ENCODE data around the gene ASB18.

The ASB18 gene

GRCh38 chr2:236240228-236240990 is 23.8 kb downstream of the ASB18 start:
- no peak for DNase-seq

- DNase-seq = no peak
These were observed 24.7 kb downstream of the ASB18 start for GRCh38 chr2:236239276-236240065.

GRCh38 chr2:236238751-236239150 is 25.5 kb downstream of the ASB18 start:
- DNase-seq = no peak

GRCh38 chr2:236237468-236238190 is 26.6 kb downstream of the ASB18 start:
- DNase-seq = no peak

- DNase-seq = no peak
These were observed 27.4 kb downstream of the ASB18 start for GRCh38 chr2:236236559-236237452.

GRCh38 chr2:236229186-236229585 is 35.0 kb downstream of the ASB18 start:
- no peak for DNase-seq

- no peak for DNase-seq
These were observed 40.5 kb downstream of the ASB18 start for GRCh38 chr2:236223675-236224074.

GRCh38 chr2:236221798-236222197 is 42.4 kb downstream of the ASB18 start:
- DNase-seq = no peak

- DNase-seq = no peak
These were observed 44.8 kb downstream of the ASB18 start for GRCh38 chr2:236219411-236219810.

- no peak for DNase-seq
These were observed 46.3 kb downstream of the ASB18 start for GRCh38 chr2:236217926-236218325.

- no peak for DNase-seq
These were observed 47.5 kb downstream of the ASB18 start for GRCh38 chr2:236216711-236217110.

- no peak for DNase-seq
These were observed 48.4 kb downstream of the ASB18 start for GRCh38 chr2:236215761-236216333.

GRCh38 chr2:236215196-236215595 is 49.0 kb downstream of the ASB18 start:
- no peak for DNase-seq

GRCh38 chr2:236214376-236214995 is 49.7 kb downstream of the ASB18 start:
- no peak for DNase-seq

GRCh38 chr2:236211296-236211695 is 52.9 kb downstream of the ASB18 start:
- DNase-seq = no peak

GRCh38 chr2:236210536-236210935 is 53.7 kb downstream of the ASB18 start:
- no peak for DNase-seq

- no peak for DNase-seq
These were observed 54.2 kb downstream of the ASB18 start for GRCh38 chr2:236209996-236210395.

GRCh38 chr2:236209535-236209934 is 54.7 kb downstream of the ASB18 start:
- no peak for DNase-seq

GRCh38 chr2:236208019-236208926 is 55.9 kb downstream of the ASB18 start:
- DNase-seq = no peak

GRCh38 chr2:236207472-236207871 is 56.7 kb downstream of the ASB18 start:
- DNase-seq = no peak

All from activated naive CD4-positive, alpha-beta T cell (primary cell).